Fibroblast of lung (primary cell): ENCODE measurements around the gene APOBEC3F. TPM values are rescaled to one million over a fixed set of nuclear protein-coding genes. Genes with fewer than 3 reads are reported as not detected.

Source experiments
- DNase-seq, 2 donors: peaks; one replicate each; pipeline versions ENCODE4 v3.0.0 to v3.0.0-alpha.2; 2010; ENCODE audit warnings: low read depth in 2 of 2
- H2AFZ ChIP-seq: 2 replicates; pipeline ENCODE4 v1.5.1; 2012; ENCODE audit warnings: low read length, control low read depth, inconsistent platforms
- H3K27ac ChIP-seq: 2 replicates; pipeline ENCODE4 v1.5.1; 2011; ENCODE audit warnings: low read length, control low read depth; ENCODE audit not compliant: insufficient read depth
- H3K27me3 ChIP-seq: 2 replicates; pipeline ENCODE4 v1.5.1; 2011; ENCODE audit warnings: mild to moderate bottlenecking, low read length; ENCODE audit not compliant: control insufficient read depth, insufficient read depth
- H3K36me3 ChIP-seq: 2 replicates; pipeline ENCODE4 v1.5.1; 2011; ENCODE audit warnings: low read length; ENCODE audit not compliant: control insufficient read depth, insufficient read depth
- H3K4me1 ChIP-seq: 2 replicates; pipeline ENCODE4 v1.5.1; 2011; ENCODE audit warnings: low read length; ENCODE audit not compliant: control insufficient read depth, insufficient read depth; ENCODE audit errors: extremely low read depth
- H3K4me2 ChIP-seq: 2 replicates; pipeline ENCODE4 v1.5.1; 2011; ENCODE audit warnings: low read length, control low read depth; ENCODE audit not compliant: insufficient read depth; ENCODE audit errors: extremely low read depth
- H3K4me3 ChIP-seq, 4 experiments: fragments of 200-600 bp in 1 of 4; sonication (generic) in 1 of 4; replicated peaks in 1 of 4; 2 replicates each; pipeline ENCODE4 v1.5.1; 2011 to 2016; ENCODE audit warnings: low read length in 4 of 4, low read depth in 3 of 4, mild to moderate bottlenecking in 3 of 4, control low read depth in 2 of 4, inconsistent platforms in 1 of 4, mixed read lengths in 1 of 4; ENCODE audit not compliant: insufficient read depth in 1 of 4; ENCODE audit errors: control extremely low read depth in 1 of 4
- H3K79me2 ChIP-seq: 2 replicates; pipeline ENCODE4 v1.5.1; 2012; ENCODE audit warnings: mild to moderate bottlenecking, low read length, inconsistent platforms; ENCODE audit not compliant: control insufficient read depth, insufficient read depth
- H3K9ac ChIP-seq: 2 replicates; pipeline ENCODE4 v1.5.1; 2011; ENCODE audit warnings: mild to moderate bottlenecking, low read length, control low read depth; ENCODE audit not compliant: insufficient read depth
- H3K9me3 ChIP-seq: 2 replicates; pipeline ENCODE4 v1.5.1; 2012; ENCODE audit warnings: low read depth, low read length; ENCODE audit not compliant: control insufficient read depth, insufficient read depth
- H4K20me1 ChIP-seq: 2 replicates; pipeline ENCODE4 v1.5.1; 2011; ENCODE audit warnings: low read length; ENCODE audit not compliant: control insufficient read depth, insufficient read depth; ENCODE audit errors: extremely low read depth
- EZH2 ChIP-seq: IDR thresholded peaks from 2 replicates; pipeline ENCODE4 v1.5.1; 2012; ENCODE audit warnings: low read length, control low read depth, mild to moderate bottlenecking; ENCODE audit errors: missing control alignments
- polyA plus RNA-seq, 2 donors: library from polyadenylated mRNA; depleted of rRNA in 1 of 2; stranded (reverse) in 1 of 2; unstranded in 1 of 2; fragments of >200 nt; gene quantifications; 2 replicates each; pipeline ENCODE4 v1.2.1, GENCODE V29; 2011 to 2012; ENCODE audit warnings: missing spikeins in 1 of 2
- total RNA-seq: library from RNA; depleted of rRNA; stranded (reverse); fragments of >200 nt; gene quantifications from 2 replicates; pipeline ENCODE4 v1.2.1, GENCODE V29; 2014
- TF ChIP-seq, protein P1 (sequence below), 2 donors: IDR thresholded peaks in 1 of 2; conservative IDR thresholded peaks in 1 of 2; 1 replicate in 1 of 2; 2 replicates in 1 of 2; pipeline ENCODE4 v1.5.1; 2011 to 2012; ENCODE audit warnings: low read length in 2 of 2, control low read depth in 1 of 2, inconsistent platforms in 1 of 2, low read depth in 1 of 2, mild to moderate bottlenecking in 1 of 2

The APOBEC3F gene
- total and polyA plus RNA-seq, 2 donors (not counting 1 experiment from before 2014, with no cell fraction given), result 6.3 to 7.8 TPM

GRCh38 chr22:39024519-39025308, 15.9 kb upstream of the APOBEC3F start:
- TF ChIP-seq, protein P1, sequence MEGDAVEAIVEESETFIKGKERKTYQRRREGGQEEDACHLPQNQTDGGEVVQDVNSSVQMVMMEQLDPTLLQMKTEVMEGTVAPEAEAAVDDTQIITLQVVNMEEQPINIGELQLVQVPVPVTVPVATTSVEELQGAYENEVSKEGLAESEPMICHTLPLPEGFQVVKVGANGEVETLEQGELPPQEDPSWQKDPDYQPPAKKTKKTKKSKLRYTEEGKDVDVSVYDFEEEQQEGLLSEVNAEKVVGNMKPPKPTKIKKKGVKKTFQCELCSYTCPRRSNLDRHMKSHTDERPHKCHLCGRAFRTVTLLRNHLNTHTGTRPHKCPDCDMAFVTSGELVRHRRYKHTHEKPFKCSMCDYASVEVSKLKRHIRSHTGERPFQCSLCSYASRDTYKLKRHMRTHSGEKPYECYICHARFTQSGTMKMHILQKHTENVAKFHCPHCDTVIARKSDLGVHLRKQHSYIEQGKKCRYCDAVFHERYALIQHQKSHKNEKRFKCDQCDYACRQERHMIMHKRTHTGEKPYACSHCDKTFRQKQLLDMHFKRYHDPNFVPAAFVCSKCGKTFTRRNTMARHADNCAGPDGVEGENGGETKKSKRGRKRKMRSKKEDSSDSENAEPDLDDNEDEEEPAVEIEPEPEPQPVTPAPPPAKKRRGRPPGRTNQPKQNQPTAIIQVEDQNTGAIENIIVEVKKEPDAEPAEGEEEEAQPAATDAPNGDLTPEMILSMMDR (conservative IDR thresholded peaks at IDR 0.05 in 1 of 2, IDR thresholded peaks at IDR 0.05 in 1 of 2; ENCODE audit: low read depth in 1 of 2, low read length in 2 of 2), result no peak
- no peak for TF ChIP-seq EZH2
- H3K4me2 ChIP-seq, result no peak overlapping the region

GRCh38 chr22:39026509-39027150, 14.0 kb upstream of the APOBEC3F start:
- Histone ChIP-seq H2AFZ (no peak overlapping the region), H3K4me1 (peaks cover 2% of the 10 kb centered on the region), H3K9ac (no peak overlapping the region), H3K9me3 (no peaks in the 10 kb centered on the region), H3K79me2 (no peaks in the 10 kb centered on the region), H4K20me1 (no peaks in the 10 kb centered on the region), H3K4me3 (no peak overlapping the region), H3K27ac (no peak overlapping the region), H3K36me3 (no peaks in the 10 kb centered on the region), H3K27me3 (no peaks in the 10 kb centered on the region), H3K4me2 (no peak overlapping the region)
- no peak for DNase-seq
- TF ChIP-seq, protein P1 (conservative IDR thresholded peaks at IDR 0.05 in 1 of 2, IDR thresholded peaks at IDR 0.05 in 1 of 2; ENCODE audit: low read depth in 1 of 2, low read length in 2 of 2), result no peak
- no peak for TF ChIP-seq EZH2

More at GRCh38 chr22:39024519-39025308, 15.9 kb upstream of the APOBEC3F start:
- H3K9ac ChIP-seq, result no peak overlapping the region
- H4K20me1 ChIP-seq, result no peaks in the 10 kb centered on the region
- H3K36me3 ChIP-seq, result no peaks in the 10 kb centered on the region
- no peaks in the 10 kb centered on the region for H3K9me3 ChIP-seq
- H3K27me3 ChIP-seq, result no peaks in the 10 kb centered on the region
- H3K4me3 ChIP-seq, result no peak overlapping the region
- H3K4me1 ChIP-seq, result peaks cover 2% of the 10 kb centered on the region
- DNase-seq, result no peak
- no peak overlapping the region for H2AFZ ChIP-seq
- no peaks in the 10 kb centered on the region for H3K79me2 ChIP-seq
- no peak overlapping the region for H3K27ac ChIP-seq

- Histone ChIP-seq H4K20me1 (no peaks in the 10 kb centered on the region), H3K9ac (no peak overlapping the region), H3K9me3 (no peaks in the 10 kb centered on the region), H3K4me2 (no peak overlapping the region), H3K4me3 (no peak overlapping the region), H3K79me2 (no peaks in the 10 kb centered on the region), H3K27ac (no peak overlapping the region), H3K4me1 (no peaks in the 10 kb centered on the region), H3K36me3 (no peaks in the 10 kb centered on the region), H3K27me3 (no peaks in the 10 kb centered on the region), H2AFZ (no peak overlapping the region)
- no peak for DNase-seq
- TF ChIP-seq, protein P1 (conservative IDR thresholded peaks at IDR 0.05 in 1 of 2, IDR thresholded peaks at IDR 0.05 in 1 of 2; ENCODE audit: low read depth in 1 of 2, low read length in 2 of 2), result no peak
- no peak for TF ChIP-seq EZH2
These were observed 12.9 kb upstream of the APOBEC3F start for GRCh38 chr22:39027717-39028116.
